ENCODE data around the gene PDE5A.
"Not testable (repeated sequence)": the region's sequence is repeated elsewhere in the genome, so short reads cannot be mapped to it uniquely, and the experiment has no call there.

The PDE5A gene

GRCh38 chr4:119518915-119519410 lies 109.6 kb downstream of the PDE5A start:
- no peak for DNase-seq

DNA sequence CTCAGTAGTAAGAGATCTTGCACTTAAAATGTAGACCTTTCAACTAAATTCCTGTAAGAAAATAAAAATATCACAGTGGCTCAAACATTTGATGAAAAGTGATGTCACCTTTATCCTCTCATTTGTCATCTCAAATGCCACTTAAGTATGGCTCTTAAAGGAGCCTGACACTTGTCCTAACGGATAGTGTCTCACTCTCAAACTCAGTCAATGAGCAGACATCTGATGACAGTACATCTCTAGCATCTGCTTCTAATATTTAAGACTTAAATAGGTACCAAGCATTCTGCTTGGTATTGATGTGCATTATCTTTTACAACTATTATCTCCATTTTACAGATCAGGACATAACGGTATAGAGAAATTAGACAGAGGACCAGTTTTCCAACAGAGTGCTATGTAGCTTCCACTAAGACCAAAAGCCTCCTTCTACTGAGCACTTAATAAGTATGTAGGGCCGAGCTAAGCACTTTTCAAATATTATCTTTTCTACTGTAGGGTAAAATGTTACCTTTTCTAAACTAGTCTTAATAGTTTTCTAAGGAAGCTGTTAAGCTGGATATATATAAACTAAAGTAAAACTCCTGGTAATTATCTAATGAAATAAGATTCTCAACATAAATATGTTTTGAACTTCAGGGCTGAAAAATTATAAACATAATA lies 110.2 kb downstream of the PDE5A start:
- no peak for DNase-seq

DNA sequence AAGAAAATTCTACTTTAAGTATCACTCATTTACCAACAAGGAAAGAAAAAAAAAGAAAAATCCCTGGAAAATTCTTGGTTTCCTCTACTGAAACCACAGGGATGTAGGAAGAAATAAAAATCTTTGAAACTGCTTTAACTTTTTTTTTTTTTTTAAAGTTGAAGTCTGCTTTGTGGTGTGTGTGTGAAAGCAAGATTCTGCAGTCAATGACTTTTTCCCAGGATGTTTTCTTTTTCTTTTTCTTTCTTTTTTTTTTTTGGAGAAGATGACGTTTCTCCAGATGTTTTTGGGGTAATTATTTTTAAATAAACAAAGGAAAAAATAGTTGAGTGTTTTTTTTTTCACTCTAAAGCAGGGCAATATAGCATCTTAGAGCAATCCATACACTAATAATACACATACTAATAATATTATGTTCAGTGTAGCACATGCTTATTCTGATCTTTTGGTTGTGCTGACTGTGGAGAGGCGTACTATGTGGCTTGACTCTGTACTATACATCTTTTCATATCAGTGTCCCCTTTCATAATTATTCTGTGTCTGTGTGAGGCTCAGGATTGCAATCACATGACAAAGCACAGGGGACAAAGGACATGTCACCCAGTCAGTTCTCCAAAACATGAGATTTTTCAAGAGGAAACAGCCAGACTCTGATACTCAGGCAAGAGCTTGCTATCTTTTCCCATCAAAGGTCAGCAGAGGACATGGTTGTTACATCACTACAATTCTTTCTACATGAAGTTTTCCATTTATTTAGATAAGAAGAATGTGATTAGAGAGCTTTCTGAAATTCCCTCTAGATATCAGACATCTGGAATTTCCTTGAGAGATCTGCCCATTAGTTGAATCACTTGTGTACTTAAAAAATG lies 111.0 kb downstream of the PDE5A start:
- peak; percentile 64 for DNase-seq

GRCh38 chr4:119512398-119512797 lies 116.2 kb downstream of the PDE5A start:
- no peak for DNase-seq

DNA sequence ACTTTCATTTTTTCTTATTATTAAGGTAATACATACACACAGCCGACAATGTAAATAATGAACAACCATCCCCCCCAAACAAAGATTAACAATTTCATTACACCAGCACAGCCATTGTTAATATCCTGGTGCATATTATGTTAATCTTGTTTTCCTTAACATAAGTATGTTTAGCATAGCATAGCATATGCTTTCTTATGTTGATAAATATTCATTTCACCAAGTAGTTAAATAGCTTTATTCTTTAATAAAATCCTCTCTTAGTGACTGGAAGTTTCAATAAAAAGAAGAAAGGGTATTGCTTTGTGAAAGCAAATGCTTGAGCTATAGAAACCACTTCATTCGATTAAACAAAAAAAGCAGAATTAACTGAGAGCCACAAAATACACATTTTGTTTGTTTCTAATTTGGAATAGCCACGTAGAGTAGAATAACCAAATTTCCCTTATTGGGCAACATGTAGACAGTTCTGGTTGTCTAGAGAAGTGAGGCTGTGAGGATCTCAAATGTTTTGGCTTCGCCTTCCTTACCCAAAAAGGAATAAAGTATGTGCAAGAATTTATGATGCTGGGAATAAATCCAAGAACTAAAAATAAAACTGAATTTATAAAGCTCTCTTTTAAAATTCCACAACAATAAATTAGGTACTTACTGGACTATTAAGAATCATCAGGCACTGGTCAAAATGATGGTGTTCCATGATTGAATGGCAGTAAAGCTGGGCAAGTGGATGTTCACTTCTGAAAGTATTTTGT lies 118.0 kb downstream of the PDE5A start:
- peak; percentile 54 for DNase-seq

- peak; percentile 19 for DNase-seq
Measured at GRCh38 chr4:119508281-119508680, 120.3 kb downstream of the PDE5A start.

DNA sequence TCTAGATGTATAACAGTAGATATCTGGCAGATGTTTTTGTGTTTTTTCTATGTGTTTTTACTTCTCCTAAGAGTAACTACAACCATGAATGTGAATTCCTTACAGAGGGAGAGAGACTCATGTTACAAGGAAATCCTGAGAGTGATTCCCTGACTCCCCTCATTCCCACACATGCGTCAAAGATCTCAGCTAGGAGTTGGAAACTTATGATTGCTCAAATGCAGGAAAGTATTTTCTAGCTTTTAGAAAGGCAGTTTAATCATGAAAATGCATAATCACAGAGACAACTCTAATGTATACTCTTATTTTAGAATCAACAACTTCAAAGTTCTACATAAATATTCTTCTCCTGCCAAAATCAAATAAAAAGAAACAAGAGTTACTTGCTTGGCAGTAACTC lies 121.8 kb downstream of the PDE5A start:
- DNase-seq, result no peak

- DNase-seq, result no peak
Measured at GRCh38 chr4:119504616-119505015, 124.0 kb downstream of the PDE5A start.

- no peak for DNase-seq
Measured at GRCh38 chr4:119501740-119502139, 126.9 kb downstream of the PDE5A start.

GRCh38 chr4:119498527-119498926 lies 130.1 kb downstream of the PDE5A start:
- DNase-seq, result no peak

GRCh38 chr4:119493886-119494285 lies 134.7 kb downstream of the PDE5A start:
- no peak for DNase-seq

GRCh38 chr4:119493419-119493818 lies 135.2 kb downstream of the PDE5A start:
- DNase-seq, result peak; percentile 13

GRCh38 chr4:119490335-119490734 lies 138.3 kb downstream of the PDE5A start:
- DNase-seq, result peak; percentile 13

DNA sequence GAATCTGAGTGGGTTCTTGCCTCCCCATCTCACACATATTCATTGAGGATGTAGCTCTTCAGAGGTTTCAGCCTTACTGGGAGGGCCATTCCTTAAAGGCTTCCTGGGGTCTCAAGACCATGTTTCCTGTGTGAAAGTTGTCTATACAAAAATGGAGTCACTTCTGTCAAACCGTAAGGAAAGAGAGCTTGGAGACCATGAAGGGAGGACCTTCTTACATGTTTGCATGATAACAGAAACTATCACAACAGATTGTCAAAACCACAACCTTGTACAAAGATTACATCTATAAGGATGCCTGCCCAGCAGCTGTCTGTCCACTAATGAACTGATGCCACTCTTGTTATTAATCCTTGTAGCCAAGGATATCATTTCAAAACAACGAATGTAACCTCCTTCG lies 139.3 kb downstream of the PDE5A start:
- no peak for DNase-seq

DNA sequence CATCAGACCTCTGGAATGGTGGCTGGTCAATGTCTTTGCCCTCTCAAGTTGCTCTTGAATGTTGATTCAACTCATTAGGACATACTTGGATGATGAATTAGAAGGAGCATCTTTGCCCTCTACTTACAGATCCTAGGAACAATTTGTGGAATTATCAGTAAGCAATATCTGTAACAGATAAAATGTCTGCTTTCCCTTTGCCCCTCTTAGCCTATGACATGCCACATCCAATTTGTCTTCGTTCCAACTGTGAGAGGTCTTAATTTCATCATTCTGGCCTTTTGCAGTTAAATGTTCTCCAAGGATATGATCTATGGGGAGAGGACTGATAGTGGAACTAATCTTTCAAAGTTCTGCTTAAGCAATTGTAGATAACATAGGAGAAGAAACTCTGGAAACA lies 148.3 kb downstream of the PDE5A start:
- DNase-seq, result no peak

DNA sequence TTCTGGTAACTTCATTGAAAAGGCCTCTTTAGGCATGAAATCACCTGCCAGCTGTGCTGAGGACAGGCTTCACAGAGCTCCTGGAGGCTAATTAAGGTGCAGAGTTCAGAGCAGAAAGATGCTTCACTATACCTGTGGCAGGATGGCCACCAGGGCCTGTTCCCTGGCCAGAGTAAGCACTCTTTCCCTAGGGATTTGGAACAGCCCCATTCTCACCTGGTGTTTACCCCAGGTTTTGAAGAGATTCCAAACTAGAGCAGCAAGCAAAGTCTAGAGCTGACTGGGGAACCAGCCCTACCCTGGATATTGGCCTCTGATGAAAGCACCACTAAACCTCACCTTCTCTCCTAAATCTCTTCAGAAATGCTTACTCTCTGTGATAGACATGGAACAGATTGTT lies 148.8 kb downstream of the PDE5A start:
- no peak for DNase-seq

- DNase-seq, result no peak
Measured at GRCh38 chr4:119479180-119479808, 149.3 kb downstream of the PDE5A start.

- DNase-seq, result no peak
Measured at GRCh38 chr4:119478446-119479179, 150.0 kb downstream of the PDE5A start.

DNA sequence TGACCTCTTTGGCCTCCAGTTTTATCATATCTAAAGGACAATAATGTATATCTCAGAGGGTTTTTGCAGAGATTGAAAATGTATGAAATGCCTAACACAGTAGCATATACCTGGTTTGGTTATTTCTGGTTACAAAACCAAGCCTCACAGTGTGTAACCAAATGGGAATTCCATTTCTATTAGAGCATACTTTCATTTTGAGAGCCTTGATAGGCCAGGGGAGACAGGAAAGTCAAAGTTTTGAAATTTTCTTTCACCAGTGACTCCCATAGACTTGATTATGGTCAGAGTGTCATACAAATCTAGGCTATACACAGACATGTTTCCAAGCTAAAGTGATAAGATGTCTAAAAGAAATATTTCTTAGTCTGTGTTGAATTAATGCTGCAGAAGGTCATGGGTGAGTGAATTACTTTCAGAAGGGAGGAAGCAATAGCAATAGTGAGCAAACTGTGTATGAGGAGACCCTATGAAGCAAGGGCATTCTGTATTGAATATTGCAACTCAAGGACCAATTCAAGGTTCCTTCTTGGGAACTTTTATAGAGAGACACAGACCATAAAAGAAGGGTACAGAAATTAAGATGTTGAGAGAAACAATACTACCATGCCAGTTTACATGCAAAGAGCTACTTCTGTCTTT lies 151.1 kb downstream of the PDE5A start:
- no peak for DNase-seq

DNA sequence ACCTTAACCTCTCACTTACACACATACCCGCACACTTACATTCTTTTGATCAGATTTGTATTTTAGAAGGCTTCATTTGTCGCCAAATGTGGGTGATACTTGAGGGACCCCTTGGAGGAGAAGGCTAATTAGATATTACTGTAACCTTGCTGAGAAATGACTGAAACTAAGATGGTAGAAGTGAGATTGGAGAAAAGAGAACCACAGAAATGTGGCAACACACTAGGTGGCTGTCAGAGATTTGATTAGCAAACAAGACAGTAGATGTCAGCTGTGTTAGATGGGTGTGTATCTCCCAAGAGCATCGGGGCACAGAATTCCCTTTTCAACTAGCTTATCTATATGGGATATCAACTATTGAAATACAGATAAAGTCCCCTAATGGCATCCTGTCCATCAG lies 157.3 kb downstream of the PDE5A start:
- DNase-seq, result no peak

- DNase-seq, result not testable (repeated sequence)
Measured at GRCh38 chr4:119470737-119471063, 157.9 kb downstream of the PDE5A start.
